ENCODE data around the gene ZNF302.
A peak's percentile ranks its signal among the peaks of the same experiment; 100 is the strongest.
"Not testable (repeated sequence)": the region's sequence is repeated elsewhere in the genome, so short reads cannot be mapped to it uniquely, and the experiment has no call there.

ZNF302 gene

GRCh38 chr19:34671972-34672371, 5.5 kb upstream of the ZNF302 start:
- no peak for DNase-seq

DNA sequence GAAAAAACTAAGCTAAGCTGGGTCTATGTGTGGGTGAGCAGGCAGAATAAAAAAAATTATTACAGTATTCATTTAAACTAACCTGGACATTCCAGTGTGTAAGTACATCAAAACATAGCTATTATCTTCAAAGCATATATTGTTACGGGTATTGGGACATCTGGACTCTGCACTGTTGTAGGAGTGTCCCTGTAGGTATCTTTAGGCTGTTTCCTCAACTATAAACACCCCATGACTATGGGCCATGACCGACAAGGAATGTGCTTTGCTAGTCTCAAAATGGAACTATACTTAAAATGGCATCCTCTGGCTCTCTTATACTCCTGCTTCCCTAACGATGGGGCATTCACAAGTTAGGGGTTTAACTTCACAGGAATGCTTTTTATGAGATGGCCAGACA, 3.9 kb upstream of the ZNF302 start:
- DNase-seq = no peak

DNA sequence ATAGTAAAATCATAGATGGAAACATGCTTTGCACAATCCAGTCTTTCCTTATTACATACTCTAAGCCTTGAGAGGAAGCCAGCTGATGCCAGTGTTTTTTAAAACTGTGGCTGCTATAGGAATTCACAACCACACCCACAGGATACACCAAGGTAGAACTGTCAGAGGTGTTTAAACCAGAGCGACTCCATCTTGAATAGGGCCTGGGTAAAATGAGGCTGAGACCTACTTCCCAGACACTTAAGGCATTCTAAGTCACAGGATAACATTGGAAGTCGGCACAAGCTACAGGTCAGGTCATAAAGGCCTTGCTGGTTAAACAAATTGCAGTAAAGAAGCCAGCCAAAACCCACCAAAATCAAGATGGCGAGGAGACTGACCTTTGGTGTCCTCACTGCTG, 2.2 kb upstream of the ZNF302 start:
- DNase-seq = no peak

DNA sequence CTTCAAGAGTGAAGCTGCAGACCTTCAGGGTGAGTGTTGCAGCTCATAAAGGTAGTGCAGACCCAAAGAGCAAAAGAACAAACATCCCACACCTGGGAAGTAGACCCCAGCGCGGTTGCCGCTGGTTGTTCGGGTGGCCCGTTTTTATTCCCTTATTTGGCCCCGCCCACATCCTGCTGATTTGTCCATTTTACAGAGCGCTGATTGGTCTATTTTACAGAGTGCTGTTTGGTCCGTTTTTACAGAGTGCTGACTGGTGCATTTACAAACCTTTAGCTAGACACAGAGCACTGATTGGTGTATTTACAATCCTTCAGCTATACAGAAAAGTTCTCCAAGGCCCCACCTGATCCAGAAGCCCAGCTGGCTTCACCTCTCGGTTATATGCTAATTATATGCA, 1.6 kb upstream of the ZNF302 start:
- no peak for DNase-seq

GRCh38 chr19:34676697-34677385, 637 bp upstream of the ZNF302 start, which contains the start of gene SCGB2B2:
TSS of gene SCGB2B2 (minus strand) at chr19:34677159. CDS start at chr19:34594563, 82,596 bp downstream.
- peak in 41 of 51 donors; percentile 60 to 99 (median 91) for DNase-seq

DNA sequence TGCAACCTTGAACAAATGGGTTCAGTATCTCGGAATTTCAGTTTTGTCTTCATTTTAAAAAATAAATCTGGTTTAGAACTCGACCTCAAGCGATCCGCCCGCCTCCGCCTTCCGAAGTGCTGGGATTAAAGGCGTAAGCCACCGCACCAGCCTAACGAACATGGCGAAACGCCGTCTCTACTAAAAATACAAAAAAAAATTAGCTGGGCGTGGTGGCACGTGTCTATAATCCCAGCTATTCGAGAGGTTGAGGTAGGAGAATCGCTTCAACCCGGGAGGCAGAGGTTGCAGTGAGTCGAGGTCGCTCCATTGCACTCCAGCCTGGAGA, 571 bp downstream of the ZNF302 start:
- DNase-seq = peak in 1 of 51 donors; percentile 56

DNA sequence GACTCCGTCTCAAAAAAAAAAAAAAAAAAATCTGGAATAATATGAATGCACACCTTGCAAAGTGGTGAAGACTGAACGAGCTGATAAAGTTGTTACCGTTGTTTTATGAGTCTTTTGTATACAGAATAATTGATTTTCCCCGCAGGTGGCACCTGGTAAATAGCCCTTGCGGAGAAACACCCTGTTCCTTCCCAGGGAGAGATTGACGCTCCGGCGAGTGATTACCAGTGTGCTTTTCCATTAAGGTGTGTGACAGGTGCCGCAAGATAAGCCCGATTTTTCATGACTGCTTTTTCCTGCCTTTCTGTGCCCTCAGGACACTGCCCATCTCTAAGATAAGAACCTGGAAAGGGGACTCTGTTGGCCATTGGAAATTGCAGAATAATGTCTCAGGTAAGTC, 943 bp downstream of the ZNF302 start:
- DNase-seq = no peak

- DNase-seq = no peak
Measured at GRCh38 chr19:34681478-34681877, 4.0 kb downstream of the ZNF302 start.

DNA sequence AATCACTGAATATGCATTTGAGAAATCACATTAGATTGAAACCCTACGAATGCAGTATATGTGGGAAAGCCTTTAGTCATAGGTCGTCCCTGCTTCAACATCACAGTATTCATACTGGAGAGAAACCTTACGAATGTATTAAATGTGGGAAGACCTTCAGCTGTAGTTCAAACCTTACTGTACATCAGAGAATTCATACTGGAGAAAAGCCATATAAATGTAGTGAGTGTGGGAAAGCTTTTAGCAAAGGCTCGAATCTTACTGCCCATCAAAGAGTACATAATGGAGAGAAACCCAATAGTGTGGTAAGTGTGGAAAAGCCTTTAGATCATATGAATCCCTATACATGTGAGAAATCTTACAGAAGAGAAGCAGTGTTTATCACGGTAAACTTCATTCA, 7.8 kb downstream of the ZNF302 start:
- not testable (repeated sequence) for DNase-seq

GRCh38 chr19:34686455-34686854, 9.0 kb downstream of the ZNF302 start:
- DNase-seq = no peak

DNA sequence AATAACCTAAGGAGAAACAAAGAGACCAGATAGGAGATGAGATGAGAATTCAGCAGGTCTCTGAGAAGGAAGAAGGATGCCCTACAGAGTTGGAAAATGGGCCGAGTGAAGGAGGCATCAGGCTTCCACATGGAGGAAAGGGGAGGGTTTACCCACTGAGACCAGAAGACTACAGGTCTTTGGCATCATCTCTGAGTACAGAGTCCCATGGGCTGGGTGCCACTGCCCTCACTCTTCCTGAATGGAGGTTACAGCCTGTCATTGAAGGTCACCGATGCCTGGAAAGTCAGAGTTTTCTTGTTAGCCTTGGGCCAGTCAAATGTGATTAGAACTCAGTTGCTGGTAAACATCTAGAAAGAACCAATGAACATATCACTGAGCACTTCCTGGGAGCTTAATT, 9.9 kb downstream of the ZNF302 start:
- no peak for DNase-seq

- no peak for DNase-seq
Measured at GRCh38 chr19:34688592-34688991, 11.1 kb downstream of the ZNF302 start.

DNA sequence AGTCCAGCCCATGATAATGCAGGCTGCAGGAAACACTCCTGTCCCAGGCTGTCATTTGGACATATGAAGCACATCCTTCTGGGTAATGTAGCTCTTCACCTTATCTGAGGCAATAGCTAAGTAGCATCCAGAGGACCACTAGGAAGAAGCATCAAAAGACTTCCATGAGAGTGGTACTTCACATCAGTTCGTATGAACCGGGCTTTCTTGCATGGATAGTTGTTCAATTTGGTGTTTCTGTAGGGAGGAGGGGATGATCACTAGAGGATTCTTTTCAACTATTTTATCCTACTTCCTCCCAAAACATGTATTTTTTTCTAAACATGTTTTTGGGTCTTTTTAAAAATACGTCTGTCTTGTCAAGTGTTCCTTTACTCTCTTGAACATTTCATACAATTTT, 12.9 kb downstream of the ZNF302 start:
- no peak for DNase-seq

GRCh38 chr19:34692549-34692948, 15.1 kb downstream of the ZNF302 start:
- no peak for DNase-seq

GRCh38 chr19:34707661-34708060, 30.2 kb downstream of the ZNF302 start:
- DNase-seq = no peak

DNA sequence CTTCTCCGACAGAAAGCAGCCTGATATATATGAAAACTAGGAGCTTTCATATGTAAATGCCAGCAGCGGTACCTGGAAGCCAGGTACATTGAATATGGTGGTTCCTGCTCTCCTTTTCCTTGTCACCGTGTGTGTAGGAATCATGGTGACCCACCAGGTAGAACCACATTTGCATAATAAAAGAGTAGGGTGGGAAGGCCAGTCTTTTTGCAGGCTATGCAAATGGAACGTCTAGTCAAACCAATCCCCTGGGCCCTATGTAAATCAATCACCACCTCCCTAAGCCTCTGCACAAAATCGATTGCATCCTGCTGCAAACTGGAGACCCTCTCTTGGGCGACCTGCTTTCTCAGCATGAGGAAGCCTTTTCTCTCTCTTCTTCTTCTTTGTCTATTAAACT, 34.4 kb downstream of the ZNF302 start:
- DNase-seq = no peak

GRCh38 chr19:34712395-34713261, 35.1 kb downstream of the ZNF302 start:
- DNase-seq = peak in 19 of 51 donors; percentile 3 to 62 (median 30)

DNA sequence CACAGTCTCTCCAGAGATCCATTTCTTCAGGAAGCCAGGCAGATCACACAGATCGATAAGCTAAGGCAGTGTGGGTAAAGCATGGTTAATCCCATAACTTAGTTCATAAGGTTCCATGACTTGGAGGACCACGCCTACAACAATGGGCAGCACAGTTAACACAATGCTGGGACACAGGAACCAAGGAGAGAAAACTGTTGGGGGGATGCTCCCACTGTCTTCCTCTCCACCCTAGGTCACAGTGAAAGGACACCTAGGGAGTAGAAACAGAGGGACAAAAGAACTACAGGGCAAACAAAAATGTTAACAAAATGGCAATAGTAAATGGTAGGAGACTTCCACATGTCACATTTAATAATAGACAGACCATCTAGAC, 35.8 kb downstream of the ZNF302 start:
- no peak for DNase-seq

- no peak for DNase-seq
Measured at GRCh38 chr19:34715357-34715756, 37.9 kb downstream of the ZNF302 start.

- DNase-seq = no peak
Measured at GRCh38 chr19:34722353-34722752, 44.9 kb downstream of the ZNF302 start.

GRCh38 chr19:34725400-34725799, 47.9 kb downstream of the ZNF302 start:
- DNase-seq = no peak

DNA sequence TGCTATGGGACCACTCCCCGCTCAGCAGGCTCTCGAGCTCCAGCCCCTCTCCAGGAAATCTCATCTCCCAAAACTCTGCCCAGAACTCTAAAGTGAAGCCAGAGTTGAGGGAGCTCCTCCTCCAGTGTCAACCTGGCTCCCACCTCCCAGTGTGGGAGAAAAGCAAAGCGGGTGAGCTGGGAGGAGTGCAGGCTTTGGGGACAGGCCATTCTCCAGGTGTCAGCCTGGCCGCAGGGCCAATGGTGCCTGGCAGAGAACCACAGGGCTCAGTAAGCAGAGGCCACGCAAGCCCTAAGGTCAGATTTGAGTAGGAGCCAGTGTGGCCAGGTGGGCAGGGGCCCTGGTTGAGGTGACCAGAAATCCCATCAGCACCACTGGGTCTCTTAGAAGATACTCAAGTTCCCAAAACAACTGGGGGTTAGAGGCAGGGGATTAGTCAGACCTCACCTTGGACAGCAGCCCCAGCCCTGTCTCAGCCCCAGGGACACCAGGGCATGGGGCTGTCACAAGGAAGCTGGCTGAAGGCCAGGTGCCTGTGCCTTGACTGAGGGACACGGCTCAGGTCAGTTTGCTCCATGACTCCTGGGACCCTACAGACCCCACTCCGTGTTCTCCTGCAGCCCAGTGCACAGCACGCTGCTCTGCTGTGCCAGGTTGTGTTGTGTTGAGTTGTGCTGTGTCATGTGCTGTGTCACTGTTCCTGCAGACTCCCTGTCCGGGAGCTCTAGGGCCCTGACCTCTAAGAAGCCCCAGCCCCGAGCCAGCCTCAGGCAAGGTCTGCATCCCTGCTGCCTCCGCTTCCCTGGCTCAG, 53.7 kb downstream of the ZNF302 start:
- no peak for DNase-seq

Data from hypothalamus (tissue), 51 donors.